GM23338 (cell line): ENCODE results near the gene RRAD. TPM values are rescaled to one million over a fixed set of nuclear protein-coding genes. Genes with fewer than 3 reads are reported as not detected.
A peak's percentile ranks its signal among the peaks of the same experiment; 100 is the strongest.

Source experiments
- ATAC-seq: fragments of 200-7000 bp; cut with Tn5 transposase; 3 replicates; pipeline ENCODE4 v1.9.1; 2020
- DNase-seq: peaks from one replicate; pipeline ENCODE4 v3.0.0-alpha.2; 2015; ENCODE audit warnings: low spot score
- H2AFZ ChIP-seq: fragments of 200-600 bp; sonication (generic); 2 replicates; pipeline ENCODE4 v1.8.0; 2016; ENCODE audit warnings: antibody characterized with exemption, mild to moderate bottlenecking, moderate library complexity
- H3F3A ChIP-seq: fragments of 200-600 bp; sonication (generic); replicated peaks from 2 replicates; pipeline ENCODE4 v1.8.0; 2017; ENCODE audit warnings: antibody characterized with exemption, mixed run types, low read depth
- H3K27ac ChIP-seq: fragments of 200-600 bp; sonication (generic); 2 replicates; pipeline ENCODE4 v1.6.1; 2016; ENCODE audit warnings: low read depth
- H3K27me3 ChIP-seq: fragments of 200-600 bp; sonication (generic); 2 replicates; pipeline ENCODE4 v1.8.0; 2016; ENCODE audit warnings: mild to moderate bottlenecking, mixed run types, moderate library complexity; ENCODE audit not compliant: insufficient read depth
- H3K36me3 ChIP-seq: fragments of 200-600 bp; sonication (generic); 2 replicates; pipeline ENCODE4 v1.8.0; 2016; ENCODE audit warnings: mild to moderate bottlenecking; ENCODE audit not compliant: insufficient read depth
- H3K4me1 ChIP-seq: fragments of 200-600 bp; sonication (generic); 2 replicates; pipeline ENCODE4 v1.8.0; 2016; ENCODE audit warnings: mild to moderate bottlenecking, moderate library complexity; ENCODE audit not compliant: insufficient read depth
- H3K4me2 ChIP-seq: fragments of 200-600 bp; sonication (generic); 2 replicates; pipeline ENCODE4 v1.7.1; 2017; ENCODE audit warnings: mixed run types
- H3K4me3 ChIP-seq: fragments of 200-600 bp; sonication (generic); 2 replicates; pipeline ENCODE4 v1.6.1; 2016; ENCODE audit warnings: mixed run types
- H3K79me2 ChIP-seq: fragments of 200-600 bp; sonication (generic); replicated peaks from 2 replicates; pipeline ENCODE4 v1.8.0; 2017; ENCODE audit warnings: mild to moderate bottlenecking; ENCODE audit not compliant: insufficient read depth
- H3K9me2 ChIP-seq: fragments of 200-600 bp; sonication (generic); 2 replicates; pipeline ENCODE4 v1.8.0; 2017; ENCODE audit not compliant: insufficient read depth
- H4K20me1 ChIP-seq: fragments of 200-600 bp; sonication (generic); replicated peaks from 2 replicates; pipeline ENCODE4 v1.8.0; 2017; ENCODE audit warnings: mild to moderate bottlenecking; ENCODE audit not compliant: insufficient read depth
- H3K27ac Mint-ChIP-seq: 2 replicates; pipeline ENCODE4 v1.8.0; 2020; ENCODE audit warnings: inconsistent platforms, mild to moderate bottlenecking, moderate library complexity, mixed read lengths
- H3K27me3 Mint-ChIP-seq: 3 replicates; pipeline ENCODE4 v1.8.0; 2022; ENCODE audit warnings: low read depth, mild to moderate bottlenecking, moderate library complexity, mixed read lengths, inconsistent platforms; ENCODE audit not compliant: insufficient read depth, poor library complexity
- H3K36me3 Mint-ChIP-seq: 3 replicates; pipeline ENCODE4 v1.8.0; 2021; ENCODE audit warnings: low read depth, mild to moderate bottlenecking, inconsistent platforms, moderate library complexity, mixed read lengths
- H3K4me1 Mint-ChIP-seq: 3 replicates; pipeline ENCODE4 v1.8.0; 2020; ENCODE audit warnings: mild to moderate bottlenecking, inconsistent platforms, mixed read lengths
- H3K4me3 Mint-ChIP-seq: 3 replicates; pipeline ENCODE4 v1.8.0; 2021; ENCODE audit warnings: moderate library complexity, mild to moderate bottlenecking, inconsistent platforms, mixed read lengths
- H3K9me3 Mint-ChIP-seq: 3 replicates; pipeline ENCODE4 v1.8.0; 2020; ENCODE audit warnings: moderate library complexity, mild to moderate bottlenecking, inconsistent platforms, mixed read lengths
- CREB1 ChIP-seq: fragments of 250-450 bp; sonication (Bioruptor Pico); IDR thresholded peaks from 2 replicates; pipeline ENCODE4 v1.5.0; 2020; ENCODE audit warnings: low read depth, mild to moderate bottlenecking, moderate library complexity
- EZH2 ChIP-seq: fragments of 200-600 bp; sonication (generic); IDR thresholded peaks from one replicate; pipeline ENCODE4 v1.8.0; 2017; ENCODE audit warnings: antibody characterized with exemption, mild to moderate bottlenecking, low read depth; ENCODE audit not compliant: unreplicated experiment
- EZH2phosphoT487 ChIP-seq: fragments of 200-600 bp; sonication (generic); IDR thresholded peaks from one replicate; pipeline ENCODE4 v1.8.1; 2018; ENCODE audit warnings: antibody characterized with exemption; ENCODE audit not compliant: unreplicated experiment
- JUNB ChIP-seq: IDR thresholded peaks from one replicate; pipeline ENCODE4 v1.6.1; 2016; ENCODE audit warnings: antibody characterized with exemption; ENCODE audit not compliant: unreplicated experiment
- NANOG ChIP-seq: IDR thresholded peaks from 2 replicates; pipeline ENCODE4 v1.6.1; 2016; ENCODE audit warnings: antibody characterized with exemption, borderline replicate concordance
- POLR2AphosphoS5 ChIP-seq: IDR thresholded peaks from 2 replicates; pipeline ENCODE4 v1.6.1; 2016; ENCODE audit warnings: antibody characterized with exemption, low read depth
- STAT1 ChIP-seq: IDR thresholded peaks from one replicate; pipeline ENCODE4 v1.6.1; 2016; ENCODE audit warnings: antibody characterized with exemption; ENCODE audit not compliant: unreplicated experiment
- ZNF114 ChIP-seq: fragments of 250-450 bp; sonication (Bioruptor Pico); IDR thresholded peaks from 2 replicates; pipeline ENCODE4 v1.5.0; 2020; ENCODE audit warnings: mild to moderate bottlenecking, moderate library complexity
- ZNF331 ChIP-seq: fragments of 250-450 bp; sonication (Bioruptor Pico); IDR thresholded peaks from 2 replicates; pipeline ENCODE4 v1.5.0; 2020; ENCODE audit warnings: low read depth, mild to moderate bottlenecking, moderate library complexity
- polyA plus RNA-seq: library from polyadenylated mRNA; unstranded; fragments of >200 nt; fragmentation: Nextera tagmentation; extraction: Ambion mirVana; gene quantifications from 2 replicates; pipeline ENCODE4 v1.2.1, GENCODE V29; 2016
- total RNA-seq: library from RNA; depleted of rRNA; stranded (reverse); fragments of >200 nt; shearing (Covaris generic); gene quantifications from 2 replicates; pipeline ENCODE4 v1.2.3, GENCODE V29; 2014
- TF ChIP-seq, protein P1 (sequence below): IDR thresholded peaks from one replicate; pipeline ENCODE4 v1.6.1; 2018; ENCODE audit warnings: antibody characterized with exemption; ENCODE audit not compliant: unreplicated experiment
- TF ChIP-seq, protein P2 (sequence below): IDR thresholded peaks from 2 replicates; pipeline ENCODE4 v1.6.1; 2016; ENCODE audit warnings: antibody characterized with exemption
- TF ChIP-seq, protein P3 (sequence below), 2 experiments: fragments of 200-600 bp in 1 of 2; sonication (generic) in 1 of 2; conservative IDR thresholded peaks; 2 replicates each; pipeline versions ENCODE4 v1.5.1 to v1.6.1; 2016 to 2017; ENCODE audit warnings: antibody characterized with exemption in 2 of 2, low read depth in 2 of 2, mild to moderate bottlenecking in 2 of 2, moderate library complexity in 1 of 2
- TF ChIP-seq, protein P4 (sequence below): fragments of 250-450 bp; sonication (Bioruptor Pico); IDR thresholded peaks from 2 replicates; pipeline ENCODE4 v1.5.0; 2020; ENCODE audit warnings: mild to moderate bottlenecking, moderate library complexity

RRAD gene
- total and polyA plus RNA-seq, 2 experiments from 2014 or later = 0.18 TPM; not detected in 1

DNA sequence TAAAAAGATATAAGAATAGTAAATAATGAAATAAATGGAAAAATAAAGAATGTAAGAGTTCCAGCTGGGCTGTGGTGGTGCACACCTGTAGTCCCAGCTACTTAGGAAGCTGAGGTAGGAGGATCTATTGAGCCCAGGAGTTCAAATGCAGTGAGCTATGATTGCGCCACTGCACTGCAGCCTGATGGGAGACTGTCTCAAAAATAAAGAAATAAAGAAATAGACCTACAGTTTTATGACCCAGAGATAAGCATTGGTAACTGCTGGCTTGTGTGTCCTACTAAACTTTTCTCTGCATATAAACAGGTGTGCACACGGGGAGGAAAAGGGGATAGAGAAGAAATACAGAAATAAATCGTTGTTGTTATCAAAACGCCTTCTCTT lies 52.8 kb downstream of the RRAD start:
- no peaks in the 10 kb centered on the region for H3K36me3 Mint-ChIP-seq
- no peak overlapping the region; the same call in 1 of the 2 replicates for H3K27ac Mint-ChIP-seq
- peaks cover 11% of the 10 kb centered on the region for H3K4me1 Mint-ChIP-seq
- TF ChIP-seq, protein P1, sequence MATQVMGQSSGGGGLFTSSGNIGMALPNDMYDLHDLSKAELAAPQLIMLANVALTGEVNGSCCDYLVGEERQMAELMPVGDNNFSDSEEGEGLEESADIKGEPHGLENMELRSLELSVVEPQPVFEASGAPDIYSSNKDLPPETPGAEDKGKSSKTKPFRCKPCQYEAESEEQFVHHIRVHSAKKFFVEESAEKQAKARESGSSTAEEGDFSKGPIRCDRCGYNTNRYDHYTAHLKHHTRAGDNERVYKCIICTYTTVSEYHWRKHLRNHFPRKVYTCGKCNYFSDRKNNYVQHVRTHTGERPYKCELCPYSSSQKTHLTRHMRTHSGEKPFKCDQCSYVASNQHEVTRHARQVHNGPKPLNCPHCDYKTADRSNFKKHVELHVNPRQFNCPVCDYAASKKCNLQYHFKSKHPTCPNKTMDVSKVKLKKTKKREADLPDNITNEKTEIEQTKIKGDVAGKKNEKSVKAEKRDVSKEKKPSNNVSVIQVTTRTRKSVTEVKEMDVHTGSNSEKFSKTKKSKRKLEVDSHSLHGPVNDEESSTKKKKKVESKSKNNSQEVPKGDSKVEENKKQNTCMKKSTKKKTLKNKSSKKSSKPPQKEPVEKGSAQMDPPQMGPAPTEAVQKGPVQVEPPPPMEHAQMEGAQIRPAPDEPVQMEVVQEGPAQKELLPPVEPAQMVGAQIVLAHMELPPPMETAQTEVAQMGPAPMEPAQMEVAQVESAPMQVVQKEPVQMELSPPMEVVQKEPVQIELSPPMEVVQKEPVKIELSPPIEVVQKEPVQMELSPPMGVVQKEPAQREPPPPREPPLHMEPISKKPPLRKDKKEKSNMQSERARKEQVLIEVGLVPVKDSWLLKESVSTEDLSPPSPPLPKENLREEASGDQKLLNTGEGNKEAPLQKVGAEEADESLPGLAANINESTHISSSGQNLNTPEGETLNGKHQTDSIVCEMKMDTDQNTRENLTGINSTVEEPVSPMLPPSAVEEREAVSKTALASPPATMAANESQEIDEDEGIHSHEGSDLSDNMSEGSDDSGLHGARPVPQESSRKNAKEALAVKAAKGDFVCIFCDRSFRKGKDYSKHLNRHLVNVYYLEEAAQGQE = no peak
- TF ChIP-seq POLR2AphosphoS5 (no peak), ZNF114 (CRISPR knock-in tag) (no peak), EZH2 (no peak), ZNF331 (no peak), JUNB (no peak), NANOG (no peak), CREB1 (CRISPR knock-in tag) (no peak), EZH2phosphoT487 (no peak), STAT1 (no peak)
- TF ChIP-seq, protein P2, sequence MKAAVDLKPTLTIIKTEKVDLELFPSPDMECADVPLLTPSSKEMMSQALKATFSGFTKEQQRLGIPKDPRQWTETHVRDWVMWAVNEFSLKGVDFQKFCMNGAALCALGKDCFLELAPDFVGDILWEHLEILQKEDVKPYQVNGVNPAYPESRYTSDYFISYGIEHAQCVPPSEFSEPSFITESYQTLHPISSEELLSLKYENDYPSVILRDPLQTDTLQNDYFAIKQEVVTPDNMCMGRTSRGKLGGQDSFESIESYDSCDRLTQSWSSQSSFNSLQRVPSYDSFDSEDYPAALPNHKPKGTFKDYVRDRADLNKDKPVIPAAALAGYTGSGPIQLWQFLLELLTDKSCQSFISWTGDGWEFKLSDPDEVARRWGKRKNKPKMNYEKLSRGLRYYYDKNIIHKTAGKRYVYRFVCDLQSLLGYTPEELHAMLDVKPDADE = no peak
- TF ChIP-seq, protein P3, sequence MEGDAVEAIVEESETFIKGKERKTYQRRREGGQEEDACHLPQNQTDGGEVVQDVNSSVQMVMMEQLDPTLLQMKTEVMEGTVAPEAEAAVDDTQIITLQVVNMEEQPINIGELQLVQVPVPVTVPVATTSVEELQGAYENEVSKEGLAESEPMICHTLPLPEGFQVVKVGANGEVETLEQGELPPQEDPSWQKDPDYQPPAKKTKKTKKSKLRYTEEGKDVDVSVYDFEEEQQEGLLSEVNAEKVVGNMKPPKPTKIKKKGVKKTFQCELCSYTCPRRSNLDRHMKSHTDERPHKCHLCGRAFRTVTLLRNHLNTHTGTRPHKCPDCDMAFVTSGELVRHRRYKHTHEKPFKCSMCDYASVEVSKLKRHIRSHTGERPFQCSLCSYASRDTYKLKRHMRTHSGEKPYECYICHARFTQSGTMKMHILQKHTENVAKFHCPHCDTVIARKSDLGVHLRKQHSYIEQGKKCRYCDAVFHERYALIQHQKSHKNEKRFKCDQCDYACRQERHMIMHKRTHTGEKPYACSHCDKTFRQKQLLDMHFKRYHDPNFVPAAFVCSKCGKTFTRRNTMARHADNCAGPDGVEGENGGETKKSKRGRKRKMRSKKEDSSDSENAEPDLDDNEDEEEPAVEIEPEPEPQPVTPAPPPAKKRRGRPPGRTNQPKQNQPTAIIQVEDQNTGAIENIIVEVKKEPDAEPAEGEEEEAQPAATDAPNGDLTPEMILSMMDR (conservative IDR thresholded peaks at IDR 0.05; ENCODE audit: low read depth in 2 of 2) = no peak
- TF ChIP-seq, protein P4, sequence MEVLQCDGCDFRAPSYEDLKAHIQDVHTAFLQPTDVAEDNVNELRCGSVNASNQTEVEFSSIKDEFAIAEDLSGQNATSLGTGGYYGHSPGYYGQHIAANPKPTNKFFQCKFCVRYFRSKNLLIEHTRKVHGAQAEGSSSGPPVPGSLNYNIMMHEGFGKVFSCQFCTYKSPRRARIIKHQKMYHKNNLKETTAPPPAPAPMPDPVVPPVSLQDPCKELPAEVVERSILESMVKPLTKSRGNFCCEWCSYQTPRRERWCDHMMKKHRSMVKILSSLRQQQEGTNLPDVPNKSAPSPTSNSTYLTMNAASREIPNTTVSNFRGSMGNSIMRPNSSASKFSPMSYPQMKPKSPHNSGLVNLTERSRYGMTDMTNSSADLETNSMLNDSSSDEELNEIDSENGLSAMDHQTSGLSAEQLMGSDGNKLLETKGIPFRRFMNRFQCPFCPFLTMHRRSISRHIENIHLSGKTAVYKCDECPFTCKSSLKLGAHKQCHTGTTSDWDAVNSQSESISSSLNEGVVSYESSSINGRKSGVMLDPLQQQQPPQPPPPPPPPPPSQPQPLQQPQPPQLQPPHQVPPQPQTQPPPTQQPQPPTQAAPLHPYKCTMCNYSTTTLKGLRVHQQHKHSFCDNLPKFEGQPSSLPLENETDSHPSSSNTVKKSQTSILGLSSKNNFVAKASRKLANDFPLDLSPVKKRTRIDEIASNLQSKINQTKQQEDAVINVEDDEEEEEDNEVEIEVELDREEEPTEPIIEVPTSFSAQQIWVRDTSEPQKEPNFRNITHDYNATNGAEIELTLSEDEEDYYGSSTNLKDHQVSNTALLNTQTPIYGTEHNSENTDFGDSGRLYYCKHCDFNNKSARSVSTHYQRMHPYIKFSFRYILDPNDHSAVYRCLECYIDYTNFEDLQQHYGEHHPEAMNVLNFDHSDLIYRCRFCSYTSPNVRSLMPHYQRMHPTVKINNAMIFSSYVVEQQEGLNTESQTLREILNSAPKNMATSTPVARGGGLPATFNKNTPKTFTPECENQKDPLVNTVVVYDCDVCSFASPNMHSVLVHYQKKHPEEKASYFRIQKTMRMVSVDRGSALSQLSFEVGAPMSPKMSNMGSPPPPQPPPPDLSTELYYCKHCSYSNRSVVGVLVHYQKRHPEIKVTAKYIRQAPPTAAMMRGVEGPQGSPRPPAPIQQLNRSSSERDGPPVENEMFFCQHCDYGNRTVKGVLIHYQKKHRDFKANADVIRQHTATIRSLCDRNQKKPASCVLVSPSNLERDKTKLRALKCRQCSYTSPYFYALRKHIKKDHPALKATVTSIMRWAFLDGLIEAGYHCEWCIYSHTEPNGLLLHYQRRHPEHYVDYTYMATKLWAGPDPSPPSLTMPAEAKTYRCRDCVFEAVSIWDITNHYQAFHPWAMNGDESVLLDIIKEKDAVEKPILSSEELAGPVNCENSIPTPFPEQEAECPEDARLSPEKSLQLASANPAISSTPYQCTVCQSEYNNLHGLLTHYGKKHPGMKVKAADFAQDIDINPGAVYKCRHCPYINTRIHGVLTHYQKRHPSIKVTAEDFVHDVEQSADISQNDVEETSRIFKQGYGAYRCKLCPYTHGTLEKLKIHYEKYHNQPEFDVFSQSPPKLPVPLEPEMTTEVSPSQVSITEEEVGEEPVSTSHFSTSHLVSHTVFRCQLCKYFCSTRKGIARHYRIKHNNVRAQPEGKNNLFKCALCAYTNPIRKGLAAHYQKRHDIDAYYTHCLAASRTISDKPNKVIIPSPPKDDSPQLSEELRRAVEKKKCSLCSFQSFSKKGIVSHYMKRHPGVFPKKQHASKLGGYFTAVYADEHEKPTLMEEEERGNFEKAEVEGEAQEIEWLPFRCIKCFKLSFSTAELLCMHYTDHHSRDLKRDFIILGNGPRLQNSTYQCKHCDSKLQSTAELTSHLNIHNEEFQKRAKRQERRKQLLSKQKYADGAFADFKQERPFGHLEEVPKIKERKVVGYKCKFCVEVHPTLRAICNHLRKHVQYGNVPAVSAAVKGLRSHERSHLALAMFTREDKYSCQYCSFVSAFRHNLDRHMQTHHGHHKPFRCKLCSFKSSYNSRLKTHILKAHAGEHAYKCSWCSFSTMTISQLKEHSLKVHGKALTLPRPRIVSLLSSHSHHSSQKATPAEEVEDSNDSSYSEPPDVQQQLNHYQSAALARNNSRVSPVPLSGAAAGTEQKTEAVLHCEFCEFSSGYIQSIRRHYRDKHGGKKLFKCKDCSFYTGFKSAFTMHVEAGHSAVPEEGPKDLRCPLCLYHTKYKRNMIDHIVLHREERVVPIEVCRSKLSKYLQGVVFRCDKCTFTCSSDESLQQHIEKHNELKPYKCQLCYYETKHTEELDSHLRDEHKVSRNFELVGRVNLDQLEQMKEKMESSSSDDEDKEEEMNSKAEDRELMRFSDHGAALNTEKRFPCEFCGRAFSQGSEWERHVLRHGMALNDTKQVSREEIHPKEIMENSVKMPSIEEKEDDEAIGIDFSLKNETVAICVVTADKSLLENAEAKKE (CRISPR knock-in tag) = no peak
- Histone ChIP-seq H3K4me2 (peak overlapping the region; percentile 75), H3K9me2 (no peaks in the 10 kb centered on the region), H4K20me1 (no peaks in the 10 kb centered on the region), H3K4me1 (no peaks in the 10 kb centered on the region), H3K4me3 (peak overlapping the region; percentile 61), H3K27me3 (no peaks in the 10 kb centered on the region), H3K27ac (0 out of 2 replicates have a peak overlapping the region, but pooled peaks have one; percentile 39), H3K79me2 (no peaks in the 10 kb centered on the region), H3F3A (peaks cover 10% of the 10 kb centered on the region; the same call in 1 of the 2 replicates), H3K36me3 (no peaks in the 10 kb centered on the region), H2AFZ (peak overlapping the region; percentile 100)
- peaks cover 8% of the 10 kb centered on the region for H3K27me3 Mint-ChIP-seq
- H3K4me3 Mint-ChIP-seq = peak overlapping the region; percentile 81
- ATAC-seq = no peak
- DNase-seq = no peak
- H3K9me3 Mint-ChIP-seq = no peaks in the 10 kb centered on the region
